ENCODE results near the gene APEX2. TPM values are rescaled to one million over a fixed set of nuclear protein-coding genes. Genes with fewer than 3 reads are reported as not detected.

APEX2 gene
- total and polyA plus RNA-seq, 4 donors, result 6.2 to 15.4 (median 10.2) TPM

GRCh38 chrX:55004231-55004630 lies 4.1 kb downstream of the APEX2 start:
- 88 to 100% methylated on average over 1 of the region's 1 CpG for WGBS, 2 donors
- no peak overlapping the region for H3K9ac ChIP-seq (ENCODE audit: insufficient read depth in 1 of 2, low read length in 2 of 2)
- no peak overlapping the region for H3K4me3 ChIP-seq
- H3K36me3 ChIP-seq (ENCODE audit: control insufficient read depth in 4 of 4, insufficient read depth in 4 of 4, low read length in 4 of 4), result peaks cover 4 to 17% (median 9%) of the 10 kb centered on the region in 4 donors
- no peaks in the 10 kb centered on the region for H3K27me3 ChIP-seq (ENCODE audit: control insufficient read depth in 3 of 3, insufficient read depth in 3 of 3, low read length in 2 of 3)
- DNase-seq (no peak), ATAC-seq (ENCODE audit: insufficient read depth, low FRiP score) (no peak)
- H3K9me3 ChIP-seq (ENCODE audit: control insufficient read depth in 4 of 4, insufficient read depth in 3 of 4, low read length in 3 of 4), result no peaks in the 10 kb centered on the region
- TF ChIP-seq, protein P1, sequence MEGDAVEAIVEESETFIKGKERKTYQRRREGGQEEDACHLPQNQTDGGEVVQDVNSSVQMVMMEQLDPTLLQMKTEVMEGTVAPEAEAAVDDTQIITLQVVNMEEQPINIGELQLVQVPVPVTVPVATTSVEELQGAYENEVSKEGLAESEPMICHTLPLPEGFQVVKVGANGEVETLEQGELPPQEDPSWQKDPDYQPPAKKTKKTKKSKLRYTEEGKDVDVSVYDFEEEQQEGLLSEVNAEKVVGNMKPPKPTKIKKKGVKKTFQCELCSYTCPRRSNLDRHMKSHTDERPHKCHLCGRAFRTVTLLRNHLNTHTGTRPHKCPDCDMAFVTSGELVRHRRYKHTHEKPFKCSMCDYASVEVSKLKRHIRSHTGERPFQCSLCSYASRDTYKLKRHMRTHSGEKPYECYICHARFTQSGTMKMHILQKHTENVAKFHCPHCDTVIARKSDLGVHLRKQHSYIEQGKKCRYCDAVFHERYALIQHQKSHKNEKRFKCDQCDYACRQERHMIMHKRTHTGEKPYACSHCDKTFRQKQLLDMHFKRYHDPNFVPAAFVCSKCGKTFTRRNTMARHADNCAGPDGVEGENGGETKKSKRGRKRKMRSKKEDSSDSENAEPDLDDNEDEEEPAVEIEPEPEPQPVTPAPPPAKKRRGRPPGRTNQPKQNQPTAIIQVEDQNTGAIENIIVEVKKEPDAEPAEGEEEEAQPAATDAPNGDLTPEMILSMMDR (IDR thresholded peaks at IDR 0.05; ENCODE audit: control extremely low read depth, extremely low read depth), result no peak
- peaks cover 0 to 14% (median 1%) of the 10 kb centered on the region in 5 donors for H3K4me1 ChIP-seq (ENCODE audit: control insufficient read depth in 5 of 5, insufficient read depth in 5 of 5, low read length in 5 of 5)
- no peak overlapping the region for H3K27ac ChIP-seq (ENCODE audit: low read depth in 1 of 2, low read length in 1 of 2)

GRCh38 chrX:55005256-55005655 lies 5.1 kb downstream of the APEX2 start:
- Histone ChIP-seq H3K9ac (ENCODE audit: insufficient read depth in 1 of 2, low read length in 2 of 2) (no peak overlapping the region), H3K9me3 (ENCODE audit: control insufficient read depth in 4 of 4, insufficient read depth in 3 of 4, low read length in 3 of 4) (no peaks in the 10 kb centered on the region), H3K4me3 (no peak overlapping the region), H3K36me3 (ENCODE audit: control insufficient read depth in 4 of 4, insufficient read depth in 4 of 4, low read length in 4 of 4) (peaks cover 4 to 17% (median 9%) of the 10 kb centered on the region in 4 donors), H3K27ac (ENCODE audit: low read depth in 1 of 2, low read length in 1 of 2) (no peak overlapping the region), H3K27me3 (ENCODE audit: control insufficient read depth in 3 of 3, insufficient read depth in 3 of 3, low read length in 2 of 3) (no peaks in the 10 kb centered on the region), H3K4me1 (ENCODE audit: control insufficient read depth in 5 of 5, insufficient read depth in 5 of 5, low read length in 5 of 5) (peaks cover 0 to 15% (median 0%) of the 10 kb centered on the region in 5 donors)
- ATAC-seq (ENCODE audit: insufficient read depth, low FRiP score), result no peak
- TF ChIP-seq, protein P1 (IDR thresholded peaks at IDR 0.05; ENCODE audit: control extremely low read depth, extremely low read depth), result no peak
- no peak for DNase-seq

DNA sequence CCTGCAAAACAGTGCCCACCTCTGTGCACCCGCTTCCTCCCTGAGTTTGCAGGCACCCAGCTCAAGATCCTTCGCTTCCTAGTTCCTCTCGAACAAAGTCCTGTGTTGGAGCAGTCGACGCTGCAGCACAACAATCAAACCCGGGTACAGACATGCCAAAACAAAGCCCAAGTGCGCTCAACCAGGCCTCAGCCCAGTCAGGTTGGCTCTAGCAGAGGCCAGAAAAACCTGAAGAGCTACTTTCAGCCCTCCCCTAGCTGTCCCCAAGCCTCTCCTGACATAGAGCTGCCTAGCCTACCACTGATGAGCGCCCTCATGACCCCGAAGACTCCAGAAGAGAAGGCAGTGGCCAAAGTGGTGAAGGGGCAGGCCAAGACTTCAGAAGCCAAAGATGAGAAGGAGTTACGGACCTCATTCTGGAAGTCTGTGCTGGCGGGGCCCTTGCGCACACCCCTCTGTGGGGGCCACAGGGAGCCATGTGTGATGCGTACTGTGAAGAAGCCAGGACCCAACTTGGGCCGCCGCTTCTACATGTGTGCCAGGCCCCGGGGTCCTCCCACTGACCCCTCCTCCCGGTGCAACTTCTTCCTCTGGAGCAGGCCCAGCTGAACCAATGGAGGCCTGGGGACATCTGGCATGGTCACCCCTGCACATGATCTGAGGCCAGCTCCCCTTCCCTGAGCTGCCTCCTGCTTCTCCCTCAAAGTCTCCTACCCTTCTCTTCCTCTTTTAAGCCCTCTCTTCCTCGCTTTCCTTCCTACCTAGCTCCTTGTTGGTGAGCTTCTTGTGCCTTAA lies 6.9 kb downstream of the APEX2 start:
- 87 to 94% methylated on average over 13 to 18 of the region's 18 CpGs for WGBS, 2 donors
- Histone ChIP-seq H3K9ac (ENCODE audit: insufficient read depth in 1 of 2, low read length in 2 of 2) (no peak overlapping the region), H3K9me3 (ENCODE audit: control insufficient read depth in 4 of 4, insufficient read depth in 3 of 4, low read length in 3 of 4) (no peaks in the 10 kb centered on the region), H3K27me3 (ENCODE audit: control insufficient read depth in 3 of 3, insufficient read depth in 3 of 3, low read length in 2 of 3) (peaks cover 0 to 3% (median 0%) of the 10 kb centered on the region in 3 donors), H3K4me3 (no peak overlapping the region), H3K27ac (ENCODE audit: low read depth in 1 of 2, low read length in 1 of 2) (peak overlapping the region in 1 of 2 donors; percentile 26), H3K36me3 (ENCODE audit: control insufficient read depth in 4 of 4, insufficient read depth in 4 of 4, low read length in 4 of 4) (peaks cover 4 to 17% (median 9%) of the 10 kb centered on the region in 4 donors), H3K4me1 (ENCODE audit: control insufficient read depth in 5 of 5, insufficient read depth in 5 of 5, low read length in 5 of 5) (peaks cover 0 to 15% (median 0%) of the 10 kb centered on the region in 5 donors)
- no peak for DNase-seq
- no peak for ATAC-seq (ENCODE audit: insufficient read depth, low FRiP score)
- TF ChIP-seq, protein P1 (IDR thresholded peaks at IDR 0.05; ENCODE audit: control extremely low read depth, extremely low read depth), result no peak
